ENCODE data around the gene OGDH.
"Not testable (repeated sequence)": the region's sequence is repeated elsewhere in the genome, so short reads cannot be mapped to it uniquely, and the experiment has no call there.

The OGDH gene

GRCh38 chr7:44595934-44596635, 10.3 kb upstream of the OGDH start:
- no peak for DNase-seq (ENCODE audit: low read depth)
- TF ChIP-seq CTCF (IDR thresholded peaks at IDR 0.05; ENCODE audit: low read depth, low read length, missing control alignments) = no peak
- H3K4me3 ChIP-seq (ENCODE audit: low read depth, low read length) = no peak overlapping the region

GRCh38 chr7:44597181-44597580, 9.2 kb upstream of the OGDH start:
- DNase-seq (ENCODE audit: low read depth); H3K4me3 ChIP-seq (ENCODE audit: low read depth, low read length): not testable (repeated sequence)

DNA sequence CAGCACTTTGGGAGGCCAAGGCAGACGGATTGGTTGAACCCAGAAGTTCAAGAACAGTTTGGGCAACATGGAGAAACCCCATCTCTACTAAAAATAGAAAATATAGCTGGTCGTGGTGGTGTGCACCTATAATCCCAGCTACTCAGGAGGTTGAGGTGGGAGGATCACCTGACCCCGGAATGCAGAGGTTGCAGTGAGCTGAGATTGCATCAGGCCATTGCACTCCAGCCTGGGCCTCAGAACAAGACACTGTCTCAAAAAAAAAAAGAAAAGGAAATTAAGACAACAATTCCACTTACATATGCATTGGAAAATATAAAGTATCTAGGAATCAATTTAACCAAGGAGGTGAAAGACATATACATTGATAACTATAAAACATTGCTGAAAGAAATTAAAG, 7.2 kb upstream of the OGDH start:
- H3K4me3 ChIP-seq (ENCODE audit: low read depth, low read length) = no peak overlapping the region
- no peak for TF ChIP-seq CTCF (IDR thresholded peaks at IDR 0.05; ENCODE audit: low read depth, low read length, missing control alignments)

DNA sequence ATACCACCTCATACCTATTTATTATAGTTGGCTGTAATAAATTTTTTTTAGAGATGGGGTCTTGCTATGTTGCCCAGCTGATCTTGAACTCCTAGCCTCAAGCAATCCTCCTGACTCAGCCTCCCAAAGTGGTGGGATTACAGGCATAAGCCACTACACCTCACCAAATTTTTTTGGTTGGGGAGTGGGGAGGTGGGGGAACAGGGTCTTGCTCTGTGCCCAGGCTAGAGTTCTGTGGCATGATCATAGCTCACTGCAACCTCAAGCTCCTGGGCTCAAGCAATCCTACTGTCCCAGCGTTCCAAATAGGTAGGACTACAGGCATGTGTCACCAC, 3.9 kb upstream of the OGDH start:
- DNase-seq (ENCODE audit: low read depth) = no peak
- TF ChIP-seq CTCF (IDR thresholded peaks at IDR 0.05; ENCODE audit: low read depth, low read length, missing control alignments) = no peak
- H3K4me3 ChIP-seq (ENCODE audit: low read depth, low read length) = no peak overlapping the region

More for the DNA sequence above, 7.2 kb upstream of the OGDH start:
- DNase-seq (ENCODE audit: low read depth) = no peak

DNA sequence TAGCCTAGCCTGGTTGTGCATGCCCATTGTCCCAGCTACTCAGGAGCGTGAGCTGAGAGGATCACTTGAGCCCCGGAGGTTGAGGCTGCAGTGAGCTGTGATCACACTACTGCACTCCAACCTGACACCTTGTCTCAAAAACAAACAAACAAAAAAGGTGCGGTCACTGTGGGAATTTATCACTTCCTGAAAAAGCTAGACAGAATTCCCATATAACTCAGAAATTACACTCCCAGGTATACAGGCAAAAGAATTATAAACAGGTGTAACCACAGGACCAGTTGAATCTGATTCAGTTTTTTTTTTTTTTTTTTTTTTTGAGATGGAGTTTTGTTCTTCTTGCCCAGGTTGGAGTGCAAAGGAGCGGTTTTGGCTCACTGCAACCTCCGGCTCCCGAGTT, 3.2 kb upstream of the OGDH start:
- no peak for DNase-seq (ENCODE audit: low read depth)
- no peak overlapping the region for H3K4me3 ChIP-seq (ENCODE audit: low read depth, low read length)
- no peak for TF ChIP-seq CTCF (IDR thresholded peaks at IDR 0.05; ENCODE audit: low read depth, low read length, missing control alignments)

- H3K4me3 ChIP-seq (ENCODE audit: low read depth, low read length) = no peak overlapping the region
- TF ChIP-seq CTCF (IDR thresholded peaks at IDR 0.05; ENCODE audit: low read depth, low read length, missing control alignments) = no peak
- no peak for DNase-seq (ENCODE audit: low read depth)
Measured at GRCh38 chr7:44604941-44605340, 1.5 kb upstream of the OGDH start.

DNA sequence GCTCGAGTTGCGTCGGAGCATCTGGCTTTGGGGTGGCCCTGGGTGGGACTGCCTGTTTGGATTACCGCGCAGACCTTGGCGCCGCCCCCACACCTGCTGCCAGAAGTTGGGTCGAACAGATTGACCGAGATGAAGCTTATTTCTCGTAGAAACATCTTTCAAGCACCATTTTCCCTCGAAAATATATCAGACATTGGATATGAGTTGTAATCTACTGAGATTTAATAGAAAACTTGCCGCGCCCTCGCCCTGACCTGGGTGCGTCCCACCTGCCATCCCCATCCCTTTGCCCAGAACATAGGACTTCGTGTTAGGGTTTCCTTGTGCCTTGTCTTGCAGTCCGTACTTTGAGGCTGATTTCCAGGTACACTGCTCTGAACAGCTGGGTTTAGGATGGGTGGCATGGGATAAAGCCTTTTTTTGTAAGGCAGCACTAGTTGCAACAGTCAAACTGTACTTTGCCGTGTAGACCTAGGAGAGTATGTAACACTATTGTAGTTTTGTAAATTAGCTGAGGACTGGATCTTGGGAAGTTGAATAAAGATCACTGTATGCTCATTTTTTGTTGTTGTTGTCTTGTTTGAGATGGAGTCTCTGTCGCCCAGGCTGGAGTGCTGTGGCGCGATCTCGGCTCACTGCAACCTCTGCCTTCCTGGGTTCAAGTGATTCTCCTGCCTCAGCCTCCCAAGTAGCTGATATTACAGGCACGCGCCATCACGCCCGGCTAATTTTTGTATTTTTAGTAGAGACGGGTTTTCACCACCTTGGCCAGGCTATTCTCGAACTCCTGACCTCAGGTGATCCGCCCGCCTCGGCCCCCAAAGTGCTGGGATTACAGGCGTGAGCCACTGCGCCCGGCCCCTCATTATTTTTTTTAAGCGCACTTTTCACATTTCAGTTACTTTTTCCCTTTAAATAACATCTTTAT, 978 bp downstream of the OGDH start:
- H3K4me3 ChIP-seq (ENCODE audit: low read depth, low read length) = peak overlapping the region; percentile 96
- DNase-seq (ENCODE audit: low read depth) = no peak
- no peak for TF ChIP-seq CTCF (IDR thresholded peaks at IDR 0.05; ENCODE audit: low read depth, low read length, missing control alignments)
